Uterus (tissue), 4 donors: Measurements from ENCODE around the gene VRK1. TPM values are rescaled to one million over a fixed set of nuclear protein-coding genes. Genes with fewer than 3 reads are reported as not detected.
A peak's percentile ranks its signal among the peaks of the same experiment; 100 is the strongest.

Experiments used
- DNase-seq, 2 donors: peaks; one replicate each; pipeline ENCODE4 v3.0.0-alpha.2; 2019 to 2020
- H3K27ac ChIP-seq, 2 donors: fragments of 200-600 bp; sonication (generic); 1 replicate in 1 of 2; 2 replicates in 1 of 2; pipeline ENCODE4 v1.5.1; 2016 to 2018
- H3K27me3 ChIP-seq, 2 donors: fragments of 200-600 bp; sonication (generic); one replicate each; pipeline ENCODE4 v1.5.1; 2018 to 2019; ENCODE audit warnings: control low read depth in 1 of 2
- H3K36me3 ChIP-seq, 2 donors: fragments of 200-600 bp; sonication (generic); one replicate each; pipeline ENCODE4 v1.5.1; 2019; ENCODE audit warnings: control low read depth in 1 of 2
- H3K4me1 ChIP-seq, 2 donors: fragments of 200-600 bp; sonication (generic); one replicate each; pipeline ENCODE4 v1.5.1; 2018 to 2019; ENCODE audit warnings: control low read depth in 1 of 2
- H3K4me3 ChIP-seq, 2 donors: fragments of 200-600 bp; sonication (generic); 1 replicate in 1 of 2; 2 replicates in 1 of 2; pipeline ENCODE4 v1.5.1; 2018 to 2019; ENCODE audit warnings: mild to moderate bottlenecking in 1 of 2
- H3K9me3 ChIP-seq, 2 donors: fragments of 200-600 bp; sonication (generic); one replicate each; pipeline ENCODE4 v1.5.1; 2019; ENCODE audit warnings: control low read depth in 1 of 2
- CTCF ChIP-seq, 4 experiments: fragments of 200-600 bp in 2 of 4; fragments of 450-650 bp in 2 of 4; sonication (generic) in 2 of 4; IDR thresholded peaks; one replicate each; pipeline ENCODE4 v1.5.1; 2016 to 2019; ENCODE audit warnings: antibody characterized with exemption in 4 of 4, mild to moderate bottlenecking in 2 of 4, moderate library complexity in 1 of 4
- POLR2A ChIP-seq, 2 donors: fragments of 450-650 bp; IDR thresholded peaks; one replicate each; pipeline ENCODE4 v1.6.1; 2016; ENCODE audit warnings: antibody characterized with exemption in 2 of 2, mild to moderate bottlenecking in 1 of 2, moderate library complexity in 1 of 2
- intact Hi-C: fragments of 100-400 bp; cut with DNase I; formaldehyde crosslinking; loops from one replicate; pipeline ENCODE4 v1.15.1; 2023; ENCODE audit warnings: low total_unique reads
- total RNA-seq, 4 donors: library from RNA; depleted of rRNA in 3 of 4; stranded (reverse); fragments of >200 nt in 3 of 4; gene quantifications; one replicate each; pipeline versions ENCODE4 v1.1.0 to v1.2.4, GENCODE V29; 2014 to 2023
- donor health status: DM: yes; HTN: yes; CAD: no.

VRK1 gene
- total RNA-seq, 4 donors from 2014 or later = 21.0 to 54.5 (median 37.1) TPM

GRCh38 chr14:96849733-96850132, 52.6 kb downstream of the VRK1 start:
- TF ChIP-seq POLR2A (IDR thresholded peaks at IDR 0.05) = no peak
- no peak for TF ChIP-seq CTCF (IDR thresholded peaks at IDR 0.05)

GRCh38 chr14:96851694-96852381, 54.7 kb downstream of the VRK1 start:
- intact Hi-C loops = no loop called here
- Histone ChIP-seq H3K9me3 (no peaks in the 10 kb centered on the region), H3K27ac (no peak overlapping the region), H3K4me1 (no peaks in the 10 kb centered on the region), H3K27me3 (no peaks in the 10 kb centered on the region), H3K4me3 (no peak overlapping the region), H3K36me3 (no peaks in the 10 kb centered on the region)
- TF ChIP-seq CTCF (IDR thresholded peaks at IDR 0.05) (no peak), POLR2A (IDR thresholded peaks at IDR 0.05) (no peak)
- no peak for DNase-seq

More at GRCh38 chr14:96849733-96850132, 52.6 kb downstream of the VRK1 start:
- Histone ChIP-seq H3K4me3 (no peak overlapping the region), H3K27me3 (no peaks in the 10 kb centered on the region), H3K36me3 (no peaks in the 10 kb centered on the region), H3K9me3 (no peaks in the 10 kb centered on the region), H3K4me1 (no peaks in the 10 kb centered on the region), H3K27ac (no peak overlapping the region)
- intact Hi-C loops = no loop called here
- no peak for DNase-seq

GRCh38 chr14:96852823-96853422, 55.7 kb downstream of the VRK1 start:
- intact Hi-C loops = no loop called here

GRCh38 chr14:96858643-96859042, 61.5 kb downstream of the VRK1 start:
- no peak for TF ChIP-seq CTCF (IDR thresholded peaks at IDR 0.05)
- no peak for TF ChIP-seq POLR2A (IDR thresholded peaks at IDR 0.05)
- no peak for DNase-seq
- Histone ChIP-seq H3K27ac (no peak overlapping the region), H3K9me3 (no peaks in the 10 kb centered on the region), H3K27me3 (no peaks in the 10 kb centered on the region), H3K4me3 (no peak overlapping the region), H3K4me1 (peaks cover 0 to 3% of the 10 kb centered on the region in 2 donors), H3K36me3 (no peaks in the 10 kb centered on the region)
- intact Hi-C loops = no loop called here

More at GRCh38 chr14:96852823-96853422, 55.7 kb downstream of the VRK1 start:
- no peak for DNase-seq
- TF ChIP-seq POLR2A (IDR thresholded peaks at IDR 0.05) = no peak
- TF ChIP-seq CTCF (IDR thresholded peaks at IDR 0.05) = peak; percentile 13 to 30 (median 23)
- no peaks in the 10 kb centered on the region for H3K4me1 ChIP-seq
- no peaks in the 10 kb centered on the region for H3K9me3 ChIP-seq
- no peak overlapping the region for H3K27ac ChIP-seq
- H3K36me3 ChIP-seq = no peaks in the 10 kb centered on the region
- H3K4me3 ChIP-seq = no peak overlapping the region
- no peaks in the 10 kb centered on the region for H3K27me3 ChIP-seq

- no peaks in the 10 kb centered on the region for H3K36me3 ChIP-seq
- DNase-seq = no peak
- TF ChIP-seq CTCF (IDR thresholded peaks at IDR 0.05) (no peak), POLR2A (IDR thresholded peaks at IDR 0.05) (no peak)
- no peaks in the 10 kb centered on the region for H3K9me3 ChIP-seq
- intact Hi-C loops = no loop called here
- no peaks in the 10 kb centered on the region for H3K27me3 ChIP-seq
- H3K4me1 ChIP-seq = peaks cover 0 to 3% of the 10 kb centered on the region in 2 donors
- H3K4me3 ChIP-seq = no peak overlapping the region
- no peak overlapping the region for H3K27ac ChIP-seq
Measured at GRCh38 chr14:96861568-96862310, 64.6 kb downstream of the VRK1 start.
